22Rv1 (cell line): ENCODE results near the gene MVP.

Experiments
- H3K27ac ChIP-seq: fragments of 450-650 bp; 2 replicates; pipeline ENCODE4 v1.5.1; 2017
- CTCF ChIP-seq: fragments of 450-650 bp; IDR thresholded peaks from 2 replicates; pipeline ENCODE4 v1.5.1; 2017; ENCODE audit warnings: mild to moderate bottlenecking
- ZFX ChIP-seq: fragments of 450-650 bp; IDR thresholded peaks from 2 replicates; pipeline ENCODE4 v1.6.1; 2017; ENCODE audit warnings: antibody characterized with exemption, borderline replicate concordance

MVP gene

DNA sequence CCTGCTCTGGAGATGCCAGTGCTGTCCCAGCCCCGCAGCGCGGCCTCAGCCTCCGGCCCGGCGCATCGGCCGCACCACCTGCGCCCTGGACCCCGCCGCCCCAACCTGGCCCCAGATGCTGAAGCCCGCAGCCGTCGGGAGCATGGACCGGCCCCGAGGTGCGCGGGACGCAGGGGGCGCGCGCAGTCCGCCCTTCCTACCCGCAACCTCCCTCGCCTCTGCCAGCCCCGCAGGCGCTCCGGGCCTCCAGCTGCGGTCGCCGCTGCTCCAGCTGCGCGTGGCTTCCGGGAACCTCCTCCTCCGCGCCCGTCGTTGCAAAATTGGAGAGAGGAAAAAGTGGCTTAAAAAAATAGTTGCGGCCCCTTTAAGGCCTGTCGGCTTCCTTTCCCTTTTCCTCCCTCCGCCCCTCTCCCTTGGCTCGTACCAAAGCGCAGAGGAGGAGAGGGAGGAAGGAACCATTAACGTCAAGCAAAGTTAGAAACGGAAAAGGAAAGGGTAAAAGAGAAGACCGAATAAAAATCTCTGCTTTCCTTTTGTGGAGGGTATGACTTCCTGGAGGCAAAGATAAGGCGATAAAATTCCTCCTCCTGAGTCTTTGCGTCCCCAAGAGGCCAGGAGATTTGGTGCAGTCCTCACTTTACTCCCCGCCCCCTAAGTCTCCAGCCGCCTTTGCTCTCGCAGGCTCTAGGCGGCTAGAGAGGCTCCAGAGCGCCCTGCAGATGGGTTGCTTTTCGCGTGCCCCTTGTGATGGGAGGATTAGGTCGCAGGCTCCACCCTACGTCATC, 42.8 kb downstream of the MVP start, which contains the start of gene CDIPT:
CDIPT (minus strand) TSS at position 343 of the 785 bp plus-strand sequence. CDS start 369 bp downstream, outside the sequence.
- H3K27ac ChIP-seq: peak within 1 kb of the TSS; percentile 85
- TF ChIP-seq ZFX (no peak), CTCF (peak; percentile 88)

GRCh38 chr16:29863669-29863984, 43.4 kb downstream of the MVP start:
- TF ChIP-seq ZFX (no peak), CTCF (peak; percentile 58)
- H3K27ac ChIP-seq: peak overlapping the region; percentile 85

DNA sequence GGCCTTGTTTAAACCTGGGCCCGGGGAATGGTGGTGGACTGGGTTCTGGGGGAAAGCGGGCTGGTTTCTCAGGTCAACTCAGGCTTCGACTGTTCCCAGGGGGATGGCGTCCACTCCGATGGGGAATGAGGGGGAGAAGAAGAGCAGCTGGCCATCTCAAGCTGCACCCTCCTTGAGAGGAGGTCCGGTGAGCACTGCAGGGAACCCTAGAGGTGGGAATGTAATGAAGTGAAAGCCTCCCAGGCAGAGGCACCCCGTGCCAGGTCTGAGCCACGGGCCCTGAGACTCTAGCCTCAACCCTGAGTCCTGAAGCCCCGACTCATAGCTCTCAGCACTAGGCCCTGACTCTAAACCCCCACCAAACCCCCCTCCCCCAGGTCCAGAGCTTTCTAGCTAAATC, 43.9 kb downstream of the MVP start:
- TF ChIP-seq CTCF (no peak), ZFX (no peak)

GRCh38 chr16:29868396-29869009, 48.2 kb downstream of the MVP start:
- peak overlapping the region; percentile 33; the same call in 1 of the 2 replicates for H3K27ac ChIP-seq
- no peak for TF ChIP-seq CTCF
- no peak for TF ChIP-seq ZFX

More for the DNA sequence above, 43.9 kb downstream of the MVP start:
- H3K27ac ChIP-seq: peak overlapping the region; percentile 85

- peak overlapping the region; percentile 33; the same call in 1 of the 2 replicates for H3K27ac ChIP-seq
Observed at GRCh38 chr16:29869067-29869466, 48.8 kb downstream of the MVP start.

DNA sequence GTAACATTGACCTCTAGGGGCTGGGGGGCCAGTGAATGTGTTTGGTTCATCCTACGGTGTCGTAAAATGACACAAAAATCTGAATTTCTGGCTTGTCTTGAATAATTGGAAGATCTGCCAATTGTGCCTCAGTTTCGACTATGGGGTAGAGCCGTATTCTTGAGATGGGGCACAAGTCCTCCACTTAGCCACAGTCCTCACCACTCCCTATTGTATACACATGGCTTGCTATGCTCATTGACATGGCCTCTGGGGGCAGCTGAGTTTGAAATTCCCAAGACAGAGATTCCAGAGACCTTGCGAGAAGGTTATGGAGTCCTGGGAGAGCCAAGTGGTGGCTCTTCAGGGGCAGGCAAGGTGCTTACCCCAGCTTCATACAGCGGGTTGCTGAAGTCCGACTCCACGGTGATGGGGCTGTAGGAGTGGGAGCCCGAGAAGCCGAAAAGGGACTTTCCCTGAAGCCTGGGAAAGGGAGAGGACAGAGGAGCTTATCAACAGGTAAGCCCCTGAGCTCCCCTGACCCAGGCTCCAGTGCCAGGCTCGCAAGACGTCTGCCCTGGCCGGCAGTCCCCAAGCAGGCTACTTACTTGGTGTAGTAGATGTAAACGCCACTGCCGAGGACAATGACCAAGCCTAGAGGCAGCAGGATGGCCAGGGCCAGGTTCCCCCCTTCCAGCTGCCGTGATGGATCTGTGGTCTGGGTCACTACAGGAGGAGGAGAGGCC, 51.7 kb downstream of the MVP start:
- TF ChIP-seq ZFX (no peak), CTCF (no peak)

DNA sequence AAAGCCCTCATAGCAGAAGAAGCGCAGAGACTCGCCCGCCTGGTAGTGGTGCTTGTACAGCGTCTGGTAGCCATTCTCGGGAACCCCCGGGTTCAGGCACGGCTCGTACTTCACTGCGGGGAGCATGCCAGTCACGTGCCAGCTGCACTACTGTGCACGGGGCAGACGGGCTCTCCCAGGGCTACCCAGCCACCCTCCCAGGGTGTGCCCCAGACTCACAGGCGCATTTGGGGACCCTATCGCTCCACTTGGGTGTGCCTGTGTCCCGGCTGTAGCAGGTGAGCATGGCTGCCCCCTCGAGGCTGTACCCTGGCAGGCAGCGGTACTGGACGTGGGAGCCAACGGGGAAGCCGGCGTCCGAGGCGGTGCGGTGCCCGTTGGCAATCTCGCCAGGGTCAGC, 53.1 kb downstream of the MVP start:
- TF ChIP-seq ZFX (no peak), CTCF (0 out of 2 replicates have a peak, but pooled peaks have one; percentile 6)
- H3K27ac ChIP-seq: no peak overlapping the region

More for the DNA sequence above, 51.7 kb downstream of the MVP start:
- no peak overlapping the region for H3K27ac ChIP-seq
